Calu3 (cell line): Measurements from ENCODE around the gene CES1. TPM values are rescaled to one million over a fixed set of nuclear protein-coding genes. Genes with fewer than 3 reads are reported as not detected.

ENCODE experiments used
- BruUV-seq: library from RNA; stranded (reverse); fragments of 400-500 nt; replicated peaks from 2 replicates; lab custom pipeline; 2021; lab: Mats Ljungman, UMichigan
- CTCF ChIA-PET: fragments of 300-600 bp; sonication (Branson Sonifier 250); formaldehyde crosslinking; loops from one replicate; lab custom pipeline; 2022; ENCODE audit warnings: antibody characterized with exemption; lab: Charles Lee
- DNase-seq: peaks from one replicate; pipeline ENCODE4 v3.0.0; 2022
- H3K27ac Mint-ChIP-seq: one replicate; pipeline ENCODE4 v1.8.0; 2022; ENCODE audit warnings: mixed read lengths; ENCODE audit not compliant: unreplicated experiment
- H3K27me3 Mint-ChIP-seq: one replicate; pipeline ENCODE4 v1.8.0; 2022; ENCODE audit warnings: mixed read lengths; ENCODE audit not compliant: unreplicated experiment
- H3K36me3 Mint-ChIP-seq: one replicate; pipeline ENCODE4 v1.8.0; 2022; ENCODE audit warnings: mild to moderate bottlenecking, moderate library complexity, mixed read lengths; ENCODE audit not compliant: insufficient read depth, unreplicated experiment
- H3K4me1 Mint-ChIP-seq: one replicate; pipeline ENCODE4 v1.8.0; 2022; ENCODE audit warnings: mild to moderate bottlenecking, low read depth, mixed read lengths; ENCODE audit not compliant: unreplicated experiment
- H3K4me3 Mint-ChIP-seq: one replicate; pipeline ENCODE4 v1.8.0; 2022; ENCODE audit warnings: mild to moderate bottlenecking, low read depth, moderate library complexity, mixed read lengths; ENCODE audit not compliant: unreplicated experiment
- H3K9me3 Mint-ChIP-seq: one replicate; pipeline ENCODE4 v1.8.0; 2022; ENCODE audit warnings: low read depth, mixed read lengths; ENCODE audit not compliant: unreplicated experiment
- CTCF ChIP-seq: fragments of 200-600 bp; IDR thresholded peaks from one replicate; pipeline ENCODE4 v1.8.0; 2022; ENCODE audit warnings: antibody characterized with exemption; ENCODE audit not compliant: unreplicated experiment
- intact Hi-C: fragments of 100-400 bp; cut with micrococcal nuclease; formaldehyde crosslinking; loops from one replicate; pipeline ENCODE4 v1.10.0; 2022; ENCODE audit not compliant: unreplicated experiment
- total RNA-seq: library from RNA; stranded (reverse); gene quantifications from 2 replicates; pipeline ENCODE4 v1.2.3, GENCODE V29; 2022

CES1 gene
- total RNA-seq, 1 experiment from 2014 or later: 0.78 TPM

GRCh38 chr16:55846598-55847346 lies 13.9 kb upstream of the CES1 start:
- no TSS peak for BruUV-seq
- no peak overlapping the region for H3K4me3 Mint-ChIP-seq
- CTCF ChIA-PET: no interaction called here
- no peak overlapping the region for H3K27ac Mint-ChIP-seq
- TF ChIP-seq CTCF: no peak
- no peaks in the 10 kb centered on the region for H3K4me1 Mint-ChIP-seq
- H3K9me3 Mint-ChIP-seq: no peaks in the 10 kb centered on the region
- intact Hi-C loops: no loop called here
- H3K36me3 Mint-ChIP-seq: no peaks in the 10 kb centered on the region
- DNase-seq: no peak
- H3K27me3 Mint-ChIP-seq: peaks cover 74% of the 10 kb centered on the region

DNA sequence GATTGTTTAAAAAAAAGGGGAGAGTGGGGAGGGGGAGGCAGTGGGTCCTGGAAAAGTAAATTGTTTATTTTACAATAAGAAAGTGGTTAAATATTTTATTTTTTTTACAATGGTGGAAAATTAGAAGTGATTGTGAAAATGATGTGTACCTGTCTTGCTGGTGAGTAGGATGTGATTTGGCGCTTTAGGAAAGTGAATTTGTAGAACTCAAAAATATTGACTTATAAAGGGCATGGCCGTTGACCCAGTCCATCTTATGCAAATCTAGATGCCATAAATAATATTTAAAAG lies 10.2 kb upstream of the CES1 start:
- CTCF ChIA-PET: no interaction called here
- H3K27ac Mint-ChIP-seq: no peak overlapping the region
- no peaks in the 10 kb centered on the region for H3K9me3 Mint-ChIP-seq
- peak; percentile 10 for TF ChIP-seq CTCF
- H3K36me3 Mint-ChIP-seq: no peaks in the 10 kb centered on the region
- intact Hi-C loops: loop anchor here (1.0 to 2.0 kb wide), 2 partner anchors 131 to 378 kb away; no protein-coding TSS in a partner anchor
- BruUV-seq: no TSS peak
- no peak for DNase-seq
- H3K4me3 Mint-ChIP-seq: no peak overlapping the region
- no peaks in the 10 kb centered on the region for H3K4me1 Mint-ChIP-seq
- peaks cover 67% of the 10 kb centered on the region for H3K27me3 Mint-ChIP-seq

- intact Hi-C loops: loop anchor here (1.0 to 2.0 kb wide), 2 partner anchors 130 to 378 kb away; no protein-coding TSS in a partner anchor
- peaks cover 62% of the 10 kb centered on the region for H3K27me3 Mint-ChIP-seq
- CTCF ChIA-PET: interaction anchor here (0.7 to 1.3 kb wide), 3 partner anchors 128 to 378 kb away, joined by 3 to 6 read pairs (median 3); no protein-coding TSS in a partner anchor
- H3K4me1 Mint-ChIP-seq: no peaks in the 10 kb centered on the region
- H3K9me3 Mint-ChIP-seq: no peaks in the 10 kb centered on the region
- no peaks in the 10 kb centered on the region for H3K36me3 Mint-ChIP-seq
- peak; percentile 56 for TF ChIP-seq CTCF
- BruUV-seq: no TSS peak
- no peak overlapping the region for H3K4me3 Mint-ChIP-seq
- no peak overlapping the region for H3K27ac Mint-ChIP-seq
- peak; percentile 47 for DNase-seq
Measured at GRCh38 chr16:55842369-55843104, 9.6 kb upstream of the CES1 start.

DNA sequence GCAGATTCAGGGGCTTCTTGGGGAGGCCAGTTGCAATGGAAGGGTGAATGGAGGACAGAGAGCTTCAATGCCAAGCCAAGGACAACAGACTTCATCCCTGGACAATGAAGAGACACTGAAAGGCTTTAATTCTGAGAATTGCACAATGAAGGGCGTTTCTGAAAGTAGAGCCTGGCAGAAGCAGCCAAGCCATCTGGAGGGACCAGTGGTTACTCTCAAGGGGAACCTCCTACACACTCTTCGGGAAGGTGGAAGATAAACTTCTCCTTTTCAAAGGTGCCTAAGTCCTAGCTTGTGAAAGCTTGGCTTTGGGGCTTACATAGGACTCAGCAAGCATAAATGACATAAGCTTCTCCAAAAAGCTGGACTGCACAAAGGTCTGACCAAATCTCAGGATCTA lies 6.2 kb upstream of the CES1 start:
- no peak for DNase-seq
- Mint-ChIP-seq H3K36me3 (no peaks in the 10 kb centered on the region), H3K27me3 (peaks cover 58% of the 10 kb centered on the region), H3K27ac (no peak overlapping the region), H3K4me1 (no peaks in the 10 kb centered on the region), H3K4me3 (no peak overlapping the region), H3K9me3 (no peaks in the 10 kb centered on the region)
- BruUV-seq: no TSS peak
- TF ChIP-seq CTCF: no peak
- CTCF ChIA-PET: no interaction called here
- intact Hi-C loops: no loop called here
